ENCODE results near the gene PIGO. TPM values are rescaled to one million over a fixed set of nuclear protein-coding genes. Genes with fewer than 3 reads are reported as not detected.
A peak's percentile ranks its signal among the peaks of the same experiment; 100 is the strongest.

PIGO gene
- total RNA-seq, result 10 to 100 TPM; 17.5 to 18.9 TPM
- polyA plus RNA-seq (2013, experiment 1 of 2), result 16.0 TPM
- 18.8 TPM for polyA plus RNA-seq (2013, experiment 2 of 2)
- 23.4 to 62.8 (median 42.8) reads per million in 172 experiments for total RNA-seq

- no peaks in the 10 kb centered on the region for H3K9me3 Mint-ChIP-seq
Measured at GRCh38 chr9:35096035-35096849, at the start of gene PIGO. Gene PIGO (minus strand): TSS chr9:35096591. CDS start chr9:35095565, 1,026 bp downstream.

GRCh38 chr9:35142037-35142436 is 45.6 kb upstream of the PIGO start:
- H3K36me3 Mint-ChIP-seq (ENCODE audit: low read depth), result peaks cover 8% of the 10 kb centered on the region
- CTCF ChIA-PET, result no interaction called here

More at GRCh38 chr9:35096035-35096849, at the start of gene PIGO:
- DNase-seq, result peak; percentile 81 to 95 (median 88)
- Histone ChIP-seq H3K4me3 (ENCODE audit: low read length) (peak within 1 kb of the TSS; percentile 82), H3K27ac (ENCODE audit: low read depth in 1 of 2, low read length in 2 of 2) (peak within 1 kb of the TSS; percentile 96 to 99), H3K36me3 (ENCODE audit: insufficient read depth, low read length) (peaks cover 53% of the 10 kb centered on the region), H3K4me1 (ENCODE audit: insufficient read depth, low read length) (peaks cover 26% of the 10 kb centered on the region), H3K27me3 (ENCODE audit: control insufficient read depth in 1 of 2, insufficient read depth in 2 of 2, low read length in 2 of 2) (no peaks in the 10 kb centered on the region), H3K9me3 (ENCODE audit: control insufficient read depth in 1 of 2, insufficient read depth in 1 of 2, low read length in 2 of 2) (no peaks in the 10 kb centered on the region)
- peak; percentile 88 for ATAC-seq (ENCODE audit: poor library complexity)
- intact Hi-C loops (cut with DNase I, micrococcal nuclease), result loop anchor here (1.0 to 5.0 kb wide), 6 partner anchors 15 to 197 kb away; partner anchors contain the start of genes DNAJB5 (in 2 of the 2) and VCP (in 2 of the 2)
- Mint-ChIP-seq H3K4me1 (ENCODE audit: low read depth) (peaks cover 43% of the 10 kb centered on the region), H3K27ac (peak within 1 kb of the TSS; percentile 93), H3K27me3 (no peaks in the 10 kb centered on the region), H3K4me3 (peak within 1 kb of the TSS; percentile 92), H3K36me3 (ENCODE audit: low read depth) (peaks cover 62% of the 10 kb centered on the region)
- ChIA-PET CTCF (interaction anchor here (0.8 to 3.0 kb wide), 11 partner anchors 10 to 636 kb away, joined by 3 to 27 read pairs (median 12); partner anchors contain the start of genes ATOSB, CREB3, FANCG and UNC13B), POLR2A (interaction anchor here (0.6 to 6.5 kb wide), 9 partner anchors 9 to 1743 kb away, joined by 3 to 51 read pairs (median 11); partner anchors contain the start of genes ATOSB, FANCG and VCP)
- TF ChIP-seq, protein P1, sequence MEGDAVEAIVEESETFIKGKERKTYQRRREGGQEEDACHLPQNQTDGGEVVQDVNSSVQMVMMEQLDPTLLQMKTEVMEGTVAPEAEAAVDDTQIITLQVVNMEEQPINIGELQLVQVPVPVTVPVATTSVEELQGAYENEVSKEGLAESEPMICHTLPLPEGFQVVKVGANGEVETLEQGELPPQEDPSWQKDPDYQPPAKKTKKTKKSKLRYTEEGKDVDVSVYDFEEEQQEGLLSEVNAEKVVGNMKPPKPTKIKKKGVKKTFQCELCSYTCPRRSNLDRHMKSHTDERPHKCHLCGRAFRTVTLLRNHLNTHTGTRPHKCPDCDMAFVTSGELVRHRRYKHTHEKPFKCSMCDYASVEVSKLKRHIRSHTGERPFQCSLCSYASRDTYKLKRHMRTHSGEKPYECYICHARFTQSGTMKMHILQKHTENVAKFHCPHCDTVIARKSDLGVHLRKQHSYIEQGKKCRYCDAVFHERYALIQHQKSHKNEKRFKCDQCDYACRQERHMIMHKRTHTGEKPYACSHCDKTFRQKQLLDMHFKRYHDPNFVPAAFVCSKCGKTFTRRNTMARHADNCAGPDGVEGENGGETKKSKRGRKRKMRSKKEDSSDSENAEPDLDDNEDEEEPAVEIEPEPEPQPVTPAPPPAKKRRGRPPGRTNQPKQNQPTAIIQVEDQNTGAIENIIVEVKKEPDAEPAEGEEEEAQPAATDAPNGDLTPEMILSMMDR (IDR thresholded peaks at IDR 0.05), result peak; percentile 81

DNA sequence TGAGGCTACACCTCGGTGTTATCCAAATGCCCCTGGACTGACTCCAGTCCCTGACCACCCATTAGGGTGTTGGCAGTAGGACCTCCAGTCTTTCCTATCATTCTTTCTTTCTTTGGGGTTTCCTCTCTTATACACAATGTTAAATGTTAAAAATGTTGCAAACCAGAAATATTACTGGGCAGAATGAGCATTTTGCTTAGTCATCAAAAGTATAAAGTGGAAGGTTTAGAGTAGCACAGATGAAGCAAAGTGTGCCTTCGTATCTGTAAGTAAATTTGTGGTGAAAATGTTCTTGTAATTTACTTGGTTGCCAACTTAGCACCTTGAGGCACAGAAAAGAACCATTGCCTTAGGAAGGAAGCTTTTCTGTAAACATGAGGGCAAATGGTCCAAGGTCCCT is 43.7 kb upstream of the PIGO start:
- DNase-seq, result no peak
- peaks cover 0 to 9% of the 10 kb centered on the region in 2 experiments for H3K27me3 ChIP-seq (ENCODE audit: control insufficient read depth in 1 of 2, insufficient read depth in 2 of 2, low read length in 2 of 2)
- ChIA-PET CTCF (no interaction called here), POLR2A (no interaction called here)
- no peak overlapping the region for H3K4me3 Mint-ChIP-seq
- H3K4me1 Mint-ChIP-seq (ENCODE audit: low read depth), result no peaks in the 10 kb centered on the region
- H3K9me3 ChIP-seq (ENCODE audit: control insufficient read depth in 1 of 2, insufficient read depth in 1 of 2, low read length in 2 of 2), result peaks cover 18 to 34% of the 10 kb centered on the region in 2 experiments
- TF ChIP-seq, protein P1 (IDR thresholded peaks at IDR 0.05), result no peak
- ATAC-seq (ENCODE audit: poor library complexity), result no peak
- H3K9me3 Mint-ChIP-seq, result no peaks in the 10 kb centered on the region
- no peaks in the 10 kb centered on the region for H3K4me1 ChIP-seq (ENCODE audit: insufficient read depth, low read length)
- intact Hi-C loops (cut with DNase I, micrococcal nuclease), result no loop called here
- no peak overlapping the region for H3K27ac Mint-ChIP-seq
- H3K27ac ChIP-seq (ENCODE audit: low read depth in 1 of 2, low read length in 2 of 2), result no peak overlapping the region
- no peaks in the 10 kb centered on the region for H3K36me3 ChIP-seq (ENCODE audit: insufficient read depth, low read length)
- peaks cover 8% of the 10 kb centered on the region for H3K36me3 Mint-ChIP-seq (ENCODE audit: low read depth)
- no peak overlapping the region for H3K4me3 ChIP-seq (ENCODE audit: low read length)
- H3K27me3 Mint-ChIP-seq, result peaks cover 6% of the 10 kb centered on the region

More at GRCh38 chr9:35142037-35142436, 45.6 kb upstream of the PIGO start:
- H3K36me3 ChIP-seq (ENCODE audit: insufficient read depth, low read length), result no peaks in the 10 kb centered on the region
- POLR2A ChIA-PET, result no interaction called here
- no peak for DNase-seq
- Mint-ChIP-seq H3K27me3 (peaks cover 6% of the 10 kb centered on the region), H3K9me3 (peaks cover 2% of the 10 kb centered on the region), H3K4me3 (no peak overlapping the region), H3K4me1 (ENCODE audit: low read depth) (no peaks in the 10 kb centered on the region), H3K27ac (no peak overlapping the region)
- H3K27me3 ChIP-seq (ENCODE audit: control insufficient read depth in 1 of 2, insufficient read depth in 2 of 2, low read length in 2 of 2), result peaks cover 0 to 9% of the 10 kb centered on the region in 2 experiments
- no peaks in the 10 kb centered on the region for H3K4me1 ChIP-seq (ENCODE audit: insufficient read depth, low read length)
- H3K27ac ChIP-seq (ENCODE audit: low read depth in 1 of 2, low read length in 2 of 2), result no peak overlapping the region
- intact Hi-C loops (cut with DNase I, micrococcal nuclease), result no loop called here
- H3K4me3 ChIP-seq (ENCODE audit: low read length), result no peak overlapping the region
- no peak for ATAC-seq (ENCODE audit: poor library complexity)
- H3K9me3 ChIP-seq (ENCODE audit: control insufficient read depth in 1 of 2, insufficient read depth in 1 of 2, low read length in 2 of 2), result peaks cover 18 to 39% of the 10 kb centered on the region in 2 experiments
- TF ChIP-seq, protein P1 (IDR thresholded peaks at IDR 0.05), result no peak
